DND-41 (cell line): ENCODE measurements around the gene ACSL3.

Source experiments
- EZH2 ChIP-seq: IDR thresholded peaks from 3 replicates; pipeline ENCODE4 v1.6.1; 2012; ENCODE audit warnings: borderline replicate concordance, low read depth, mild to moderate bottlenecking, moderate library complexity, low read length, inconsistent platforms; ENCODE audit not compliant: severe bottlenecking
- TF ChIP-seq, protein P1 (sequence below): IDR thresholded peaks from 2 replicates; pipeline ENCODE4 v1.5.1; 2012; ENCODE audit warnings: borderline replicate concordance, low read length, moderate library complexity, mild to moderate bottlenecking; ENCODE audit not compliant: poor library complexity, severe bottlenecking; ENCODE audit errors: extremely low read depth

- TF ChIP-seq, protein P1, sequence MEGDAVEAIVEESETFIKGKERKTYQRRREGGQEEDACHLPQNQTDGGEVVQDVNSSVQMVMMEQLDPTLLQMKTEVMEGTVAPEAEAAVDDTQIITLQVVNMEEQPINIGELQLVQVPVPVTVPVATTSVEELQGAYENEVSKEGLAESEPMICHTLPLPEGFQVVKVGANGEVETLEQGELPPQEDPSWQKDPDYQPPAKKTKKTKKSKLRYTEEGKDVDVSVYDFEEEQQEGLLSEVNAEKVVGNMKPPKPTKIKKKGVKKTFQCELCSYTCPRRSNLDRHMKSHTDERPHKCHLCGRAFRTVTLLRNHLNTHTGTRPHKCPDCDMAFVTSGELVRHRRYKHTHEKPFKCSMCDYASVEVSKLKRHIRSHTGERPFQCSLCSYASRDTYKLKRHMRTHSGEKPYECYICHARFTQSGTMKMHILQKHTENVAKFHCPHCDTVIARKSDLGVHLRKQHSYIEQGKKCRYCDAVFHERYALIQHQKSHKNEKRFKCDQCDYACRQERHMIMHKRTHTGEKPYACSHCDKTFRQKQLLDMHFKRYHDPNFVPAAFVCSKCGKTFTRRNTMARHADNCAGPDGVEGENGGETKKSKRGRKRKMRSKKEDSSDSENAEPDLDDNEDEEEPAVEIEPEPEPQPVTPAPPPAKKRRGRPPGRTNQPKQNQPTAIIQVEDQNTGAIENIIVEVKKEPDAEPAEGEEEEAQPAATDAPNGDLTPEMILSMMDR, result no peak
- no peak for TF ChIP-seq EZH2
Measured at GRCh38 chr2:222907790-222908441, 47.1 kb downstream of the ACSL3 start.
